BJ (cell line): ENCODE measurements around the gene ESRRB. TPM values are rescaled to one million over a fixed set of nuclear protein-coding genes. Genes with fewer than 3 reads are reported as not detected.

Source experiments
- CTCF ChIA-PET: fragments of 350-600 bp; formaldehyde crosslinking; extraction: SDS; loops from one replicate; lab custom pipeline; 2021; ENCODE audit warnings: antibody characterized with exemption, inconsistent platforms; lab: Yijun Ruan, JAX
- POLR2A ChIA-PET: fragments of 300-600 bp; sonication (Branson Sonifier 250); formaldehyde crosslinking; extraction: SDS; loops from one replicate; lab custom pipeline; 2021; ENCODE audit warnings: antibody characterized with exemption; lab: Charles Lee
- DNase-seq: peaks from one replicate; pipeline ENCODE4 v3.0.0-alpha.2; 2011; ENCODE audit warnings: low read depth
- H3K27me3 ChIP-seq: 2 replicates; pipeline ENCODE4 v1.6.0; 2011; ENCODE audit warnings: low read length; ENCODE audit not compliant: control insufficient read depth, insufficient read depth
- H3K36me3 ChIP-seq: 2 replicates; pipeline ENCODE4 v1.5.1; 2011; ENCODE audit warnings: low read length; ENCODE audit not compliant: control insufficient read depth, insufficient read depth
- H3K4me3 ChIP-seq: 2 replicates; pipeline ENCODE4 v1.5.1; 2011; ENCODE audit warnings: low read depth, mild to moderate bottlenecking, control low read depth, low read length
- CTCF ChIP-seq: IDR thresholded peaks from 2 replicates; pipeline ENCODE4 v1.5.1; 2011; ENCODE audit warnings: low read depth, mild to moderate bottlenecking, control low read depth, inconsistent platforms, low read length, moderate library complexity; ENCODE audit not compliant: insufficient read depth
- polyA plus RNA-seq: library from polyadenylated mRNA; depleted of rRNA; stranded (reverse); fragments of >200 nt; gene quantifications from 2 replicates; pipeline ENCODE4 v1.2.3, GENCODE V29; 2011

ESRRB gene
- polyA plus RNA-seq, 1 experiment = not detected

DNA sequence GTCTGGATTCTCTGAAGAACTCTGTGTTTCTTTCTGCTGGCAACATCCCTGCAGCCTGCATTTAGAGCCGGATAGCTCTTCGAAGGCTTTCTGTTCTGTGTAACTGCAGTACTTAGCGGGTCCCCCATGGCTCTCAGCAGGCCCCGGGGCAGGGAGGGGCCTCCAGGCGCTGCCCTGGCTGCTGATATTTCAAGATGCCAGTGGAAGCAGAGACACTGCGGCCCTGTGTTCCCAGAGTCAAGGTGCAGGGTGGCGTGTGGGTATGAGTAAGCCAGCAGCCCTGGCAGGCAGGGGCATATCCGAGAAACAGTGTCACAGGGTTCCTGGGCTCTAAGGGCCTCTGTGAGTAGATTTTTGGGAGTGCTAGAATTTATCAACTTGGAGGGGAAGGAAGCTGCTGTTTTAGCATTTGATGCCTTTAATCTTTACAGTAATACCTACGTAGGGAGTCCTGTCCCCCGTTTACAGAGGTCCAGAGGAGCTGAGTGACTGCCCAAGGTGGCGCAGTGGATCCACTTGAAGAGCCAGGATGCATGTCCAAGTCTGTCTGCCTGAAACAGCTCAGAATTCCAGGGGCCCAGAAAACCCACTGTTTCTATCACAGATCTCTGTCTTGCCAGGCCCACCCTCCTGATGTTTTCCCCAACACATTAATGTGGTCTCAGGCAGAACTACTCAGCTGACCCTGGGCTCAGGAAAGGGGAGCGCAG lies 16.2 kb downstream of the ESRRB start:
- POLR2A ChIA-PET = no interaction called here
- no peak overlapping the region for H3K4me3 ChIP-seq
- no peaks in the 10 kb centered on the region; the same call in 1 of the 2 replicates for H3K27me3 ChIP-seq
- no peaks in the 10 kb centered on the region for H3K36me3 ChIP-seq
- no peak for DNase-seq
- TF ChIP-seq CTCF = no peak
- CTCF ChIA-PET = interaction anchor here (1.4 to 6.2 kb wide), 3 partner anchors 8 to 342 kb away, joined by 5 to 46 read pairs (median 8); no protein-coding TSS in a partner anchor

DNA sequence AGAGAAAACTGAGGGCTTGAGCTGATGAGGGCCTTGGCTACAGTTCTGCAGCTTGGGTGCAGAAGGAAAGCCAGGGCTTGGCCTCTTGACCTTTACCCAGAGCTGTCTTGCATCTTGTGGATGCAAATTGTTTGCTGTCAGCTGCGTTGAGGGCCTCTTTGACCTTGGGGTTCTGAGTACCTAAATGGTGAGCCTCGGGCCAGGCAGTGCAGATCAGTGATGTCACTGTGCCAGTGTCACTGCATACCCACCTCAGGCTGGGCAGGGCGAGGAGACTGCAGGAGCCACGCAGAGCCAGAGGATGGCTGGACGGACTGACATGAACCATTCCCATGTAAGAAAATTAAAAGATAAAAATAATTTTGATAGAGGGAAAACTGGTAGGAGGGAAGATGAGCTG lies 18.6 kb downstream of the ESRRB start:
- H3K27me3 ChIP-seq = peaks cover 2% of the 10 kb centered on the region
- no peak for DNase-seq
- no peaks in the 10 kb centered on the region for H3K36me3 ChIP-seq
- no peak overlapping the region for H3K4me3 ChIP-seq
- POLR2A ChIA-PET = no interaction called here
- CTCF ChIA-PET = interaction anchor here (2.2 kb wide), 1 partner anchor 17 kb away, joined by 5 read pairs; no protein-coding TSS in a partner anchor
- TF ChIP-seq CTCF = no peak

- CTCF ChIA-PET = interaction anchor here (2.2 kb wide), 1 partner anchor 17 kb away, joined by 5 read pairs; no protein-coding TSS in a partner anchor
- POLR2A ChIA-PET = no interaction called here
Measured at GRCh38 chr14:76395161-76395560, 19.2 kb downstream of the ESRRB start.

GRCh38 chr14:76396714-76397187 lies 20.8 kb downstream of the ESRRB start:
- peaks cover 2% of the 10 kb centered on the region for H3K27me3 ChIP-seq
- DNase-seq = no peak
- H3K36me3 ChIP-seq = no peaks in the 10 kb centered on the region
- POLR2A ChIA-PET = no interaction called here
- CTCF ChIA-PET = interaction anchor here (0.5 to 1.0 kb wide), 3 partner anchors 10 to 64 kb away, joined by 3 to 5 read pairs (median 4); no protein-coding TSS in a partner anchor
- no peak overlapping the region for H3K4me3 ChIP-seq
- no peak for TF ChIP-seq CTCF

More at GRCh38 chr14:76395161-76395560, 19.2 kb downstream of the ESRRB start:
- Histone ChIP-seq H3K4me3 (no peak overlapping the region), H3K27me3 (peaks cover 2% of the 10 kb centered on the region), H3K36me3 (no peaks in the 10 kb centered on the region)
- DNase-seq = no peak
- TF ChIP-seq CTCF = no peak

GRCh38 chr14:76405627-76406026 lies 29.7 kb downstream of the ESRRB start:
- Histone ChIP-seq H3K36me3 (no peaks in the 10 kb centered on the region), H3K27me3 (0 out of 2 replicates have a peak, but pooled peaks cover 2% of the 10 kb centered on the region), H3K4me3 (no peak overlapping the region)
- no peak for DNase-seq
- POLR2A ChIA-PET = no interaction called here
- CTCF ChIA-PET = interaction anchor here (2.0 to 2.3 kb wide), 2 partner anchors 17 to 18 kb away, joined by 4 to 5 read pairs; no protein-coding TSS in a partner anchor
- no peak for TF ChIP-seq CTCF
